SK-N-SH treated with all-trans-retinoic acid at 6 μM for 48 hours (cell line): ENCODE measurements around the gene SPG11.

Experiments used
- ATAC-seq: fragments of 200-7000 bp; cut with Tn5 transposase; 3 replicates; pipeline ENCODE4 v1.9.1; 2020; ENCODE audit warnings: mild to moderate bottlenecking, moderate library complexity
- ARNTL ChIP-seq: fragments of 450-650 bp; formaldehyde crosslinking; IDR thresholded peaks from 2 replicates; pipeline ENCODE4 v1.5.0; 2020; ENCODE audit warnings: low read depth, mild to moderate bottlenecking, moderate library complexity, borderline replicate concordance
- BACH2 ChIP-seq: fragments of 250-450 bp; sonication (Bioruptor Pico); IDR thresholded peaks from 2 replicates; pipeline ENCODE4 v1.9.0; 2021; ENCODE audit warnings: mild to moderate bottlenecking, borderline replicate concordance
- CSRNP3 ChIP-seq: fragments of 250-450 bp; sonication (Bioruptor Pico); IDR thresholded peaks from 2 replicates; pipeline ENCODE4 v1.5.1; 2021; ENCODE audit warnings: mild to moderate bottlenecking, moderate library complexity
- GLIS3 ChIP-seq: fragments of 250-450 bp; sonication (Bioruptor Pico); IDR thresholded peaks from 2 replicates; pipeline ENCODE4 v1.5.0; 2020; ENCODE audit warnings: mild to moderate bottlenecking, moderate library complexity
- ISL1 ChIP-seq: fragments of 250-450 bp; sonication (Bioruptor Pico); IDR thresholded peaks from 2 replicates; pipeline ENCODE4 v2.1.2; 2022; ENCODE audit warnings: mild to moderate bottlenecking, moderate library complexity
- OSR1 ChIP-seq: fragments of 250-450 bp; sonication (Bioruptor Pico); IDR thresholded peaks from 2 replicates; pipeline ENCODE4 v1.8.0; 2022; ENCODE audit warnings: moderate library complexity, mild to moderate bottlenecking, inconsistent platforms
- PATZ1 ChIP-seq: fragments of 250-450 bp; sonication (Bioruptor Pico); IDR thresholded peaks from 2 replicates; pipeline ENCODE4 v1.8.0; 2020; ENCODE audit warnings: mild to moderate bottlenecking, moderate library complexity, borderline replicate concordance
- PPARA ChIP-seq: fragments of 250-450 bp; sonication (Bioruptor Pico); IDR thresholded peaks from 2 replicates; pipeline ENCODE4 v1.5.0; 2020; ENCODE audit warnings: mild to moderate bottlenecking, borderline replicate concordance
- RARB ChIP-seq: fragments of 250-450 bp; sonication (Bioruptor Pico); IDR thresholded peaks from 2 replicates; pipeline ENCODE4 v1.8.0; 2021; ENCODE audit warnings: mild to moderate bottlenecking, moderate library complexity
- SNAI2 ChIP-seq: fragments of 250-450 bp; sonication (Bioruptor Pico); IDR thresholded peaks from 2 replicates; pipeline ENCODE4 v1.5.0; 2020; ENCODE audit warnings: mild to moderate bottlenecking, moderate library complexity
- TCF4 ChIP-seq: fragments of 250-450 bp; sonication (Bioruptor Pico); IDR thresholded peaks from 2 replicates; pipeline ENCODE4 v1.8.0; 2021; ENCODE audit warnings: mild to moderate bottlenecking, moderate library complexity, borderline replicate concordance
- TOX ChIP-seq: fragments of 250-450 bp; sonication (Bioruptor Pico); IDR thresholded peaks from 2 replicates; pipeline ENCODE4 v1.8.0; 2021; ENCODE audit warnings: mild to moderate bottlenecking, moderate library complexity, borderline replicate concordance
- TSHZ2 ChIP-seq: fragments of 250-450 bp; sonication (Bioruptor Pico); IDR thresholded peaks from 2 replicates; pipeline ENCODE4 v1.5.0; 2020; ENCODE audit warnings: mild to moderate bottlenecking, moderate library complexity
- ZC3H10 ChIP-seq: fragments of 250-450 bp; sonication (Bioruptor Pico); IDR thresholded peaks from 2 replicates; pipeline ENCODE4 v1.5.1; 2021; ENCODE audit warnings: mild to moderate bottlenecking, moderate library complexity
- ZFP3 ChIP-seq: fragments of 250-450 bp; sonication (Bioruptor Pico); IDR thresholded peaks from 2 replicates; pipeline ENCODE4 v1.5.0; 2020; ENCODE audit warnings: mild to moderate bottlenecking, moderate library complexity
- ZNF565 ChIP-seq: fragments of 450-650 bp; formaldehyde crosslinking; conservative IDR thresholded peaks from 2 replicates; pipeline ENCODE4 v1.5.0; 2020; ENCODE audit warnings: low read depth, mild to moderate bottlenecking, moderate library complexity
- ZNF70 ChIP-seq: fragments of 450-650 bp; formaldehyde crosslinking; IDR thresholded peaks from 2 replicates; pipeline ENCODE4 v1.5.0; 2020; ENCODE audit warnings: mild to moderate bottlenecking, moderate library complexity
- ZNF8 ChIP-seq: fragments of 450-650 bp; formaldehyde crosslinking; IDR thresholded peaks from 2 replicates; pipeline ENCODE4 v1.5.0; 2020; ENCODE audit warnings: mild to moderate bottlenecking, moderate library complexity
- TF ChIP-seq, protein P1 (sequence below): fragments of 250-450 bp; sonication (Bioruptor Pico); IDR thresholded peaks from 2 replicates; pipeline ENCODE4 v1.8.0; 2021; ENCODE audit warnings: low read depth, mild to moderate bottlenecking, moderate library complexity, borderline replicate concordance
- TF ChIP-seq, protein P2 (sequence below): fragments of 250-450 bp; sonication (Bioruptor Pico); IDR thresholded peaks from 2 replicates; pipeline ENCODE4 v1.5.1; 2020; ENCODE audit warnings: low read depth, mild to moderate bottlenecking, moderate library complexity

The SPG11 gene

DNA sequence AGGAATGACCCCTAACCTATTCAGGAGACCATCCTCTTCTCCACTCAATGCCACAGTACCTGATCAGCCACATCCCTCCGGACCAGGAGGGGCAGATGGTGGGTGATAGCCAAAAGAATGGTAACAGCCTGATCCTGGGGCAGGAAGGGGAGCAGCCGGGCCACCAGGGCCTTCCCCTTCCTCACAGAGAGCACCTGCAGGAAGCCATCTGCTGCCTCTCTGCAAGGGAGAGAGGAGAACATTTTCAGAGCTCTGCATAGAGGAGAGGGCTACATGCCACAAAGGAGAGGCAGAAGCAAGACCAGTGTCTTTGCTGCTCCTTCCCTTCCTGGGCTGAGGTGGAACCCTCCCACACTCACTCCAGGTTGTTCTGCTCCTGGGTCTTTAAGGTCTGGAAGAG, 5.5 kb upstream of the SPG11 start:
- TF ChIP-seq ZNF70 (CRISPR knock-in tag): no peak
- TF ChIP-seq RARB: no peak
- TF ChIP-seq GLIS3 (CRISPR knock-in tag): no peak
- no peak for TF ChIP-seq PATZ1 (CRISPR knock-in tag)
- TF ChIP-seq SNAI2 (CRISPR knock-in tag): no peak
- no peak for TF ChIP-seq PPARA (CRISPR knock-in tag)
- ATAC-seq: no peak

DNA sequence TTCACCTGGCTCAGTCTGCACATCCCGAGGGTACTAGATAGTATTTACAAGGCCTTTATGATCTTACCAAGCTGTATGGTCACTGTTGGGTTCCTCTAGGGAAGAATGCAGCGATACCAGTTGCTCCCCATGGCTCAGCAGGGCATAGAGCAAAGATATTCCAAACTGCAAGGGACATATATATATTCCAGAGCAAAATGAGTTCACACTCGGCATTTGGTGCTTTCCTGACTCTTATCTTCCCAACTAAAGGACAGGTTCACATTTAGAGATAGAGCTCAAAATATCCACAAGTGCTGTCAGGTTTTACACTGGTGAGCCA, 3.5 kb upstream of the SPG11 start:
- no peak for ATAC-seq

DNA sequence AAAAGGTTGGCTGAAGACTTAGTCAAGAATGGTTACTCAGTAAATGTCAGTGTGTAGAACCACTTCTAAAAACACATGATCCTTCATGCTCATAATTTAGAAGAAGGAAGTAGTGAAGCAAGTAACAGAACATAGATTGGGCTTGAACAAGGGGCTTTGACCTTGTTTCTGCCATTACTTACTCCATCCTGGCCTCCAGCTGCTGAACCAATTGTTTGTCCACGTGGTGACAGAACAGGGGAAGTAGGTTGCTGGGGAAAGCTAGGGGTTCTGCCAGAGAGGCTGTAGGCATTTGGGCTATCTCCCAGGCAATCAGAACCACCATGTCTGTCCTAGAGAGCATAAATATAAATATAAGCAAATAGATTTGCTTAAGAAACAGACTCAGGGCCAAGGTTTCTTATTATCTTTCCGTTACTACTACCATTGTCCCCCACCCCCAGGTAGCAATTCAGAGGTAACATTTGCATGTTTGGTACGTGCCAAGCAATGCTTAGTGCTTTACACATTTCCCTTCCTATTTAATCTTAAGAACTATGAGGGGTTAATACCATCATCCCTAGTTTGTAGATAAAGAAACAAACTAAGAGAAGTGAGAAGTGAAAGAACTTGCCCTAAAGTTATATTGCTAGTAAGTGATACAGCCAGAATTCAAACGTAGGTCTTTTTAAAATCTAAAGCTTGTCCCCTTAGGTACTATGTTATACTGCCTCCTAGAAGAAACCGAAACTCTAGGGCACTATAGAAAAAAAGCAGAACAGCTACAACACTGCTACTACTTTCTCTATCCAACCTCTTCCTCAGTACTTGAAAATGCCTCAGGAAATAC, 3.0 kb upstream of the SPG11 start:
- no peak for TF ChIP-seq TSHZ2 (CRISPR knock-in tag)
- no peak for TF ChIP-seq TCF4 (CRISPR knock-in tag)
- TF ChIP-seq, protein P1, sequence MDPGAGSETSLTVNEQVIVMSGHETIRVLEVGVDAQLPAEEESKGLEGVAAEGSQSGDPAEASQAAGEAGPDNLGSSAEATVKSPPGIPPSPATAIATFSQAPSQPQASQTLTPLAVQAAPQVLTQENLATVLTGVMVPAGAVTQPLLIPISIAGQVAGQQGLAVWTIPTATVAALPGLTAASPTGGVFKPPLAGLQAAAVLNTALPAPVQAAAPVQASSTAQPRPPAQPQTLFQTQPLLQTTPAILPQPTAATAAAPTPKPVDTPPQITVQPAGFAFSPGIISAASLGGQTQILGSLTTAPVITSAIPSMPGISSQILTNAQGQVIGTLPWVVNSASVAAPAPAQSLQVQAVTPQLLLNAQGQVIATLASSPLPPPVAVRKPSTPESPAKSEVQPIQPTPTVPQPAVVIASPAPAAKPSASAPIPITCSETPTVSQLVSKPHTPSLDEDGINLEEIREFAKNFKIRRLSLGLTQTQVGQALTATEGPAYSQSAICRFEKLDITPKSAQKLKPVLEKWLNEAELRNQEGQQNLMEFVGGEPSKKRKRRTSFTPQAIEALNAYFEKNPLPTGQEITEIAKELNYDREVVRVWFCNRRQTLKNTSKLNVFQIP (CRISPR knock-in tag): no peak
- TF ChIP-seq RARB: no peak
- ATAC-seq: no peak

More for the DNA sequence above, 3.5 kb upstream of the SPG11 start:
- TF ChIP-seq ARNTL (CRISPR knock-in tag) (no peak), ZNF70 (CRISPR knock-in tag) (no peak), ZNF8 (CRISPR knock-in tag) (no peak), TOX (CRISPR knock-in tag) (no peak), OSR1 (no peak), BACH2 (no peak), GLIS3 (CRISPR knock-in tag) (no peak), ISL1 (CRISPR knock-in tag) (no peak), ZC3H10 (CRISPR knock-in tag) (no peak), PATZ1 (CRISPR knock-in tag) (no peak), ZNF565 (no peak), PPARA (CRISPR knock-in tag) (no peak), ZFP3 (no peak), SNAI2 (CRISPR knock-in tag) (no peak), CSRNP3 (CRISPR knock-in tag) (no peak), RARB (no peak), TCF4 (CRISPR knock-in tag) (no peak)
- TF ChIP-seq, protein P2, sequence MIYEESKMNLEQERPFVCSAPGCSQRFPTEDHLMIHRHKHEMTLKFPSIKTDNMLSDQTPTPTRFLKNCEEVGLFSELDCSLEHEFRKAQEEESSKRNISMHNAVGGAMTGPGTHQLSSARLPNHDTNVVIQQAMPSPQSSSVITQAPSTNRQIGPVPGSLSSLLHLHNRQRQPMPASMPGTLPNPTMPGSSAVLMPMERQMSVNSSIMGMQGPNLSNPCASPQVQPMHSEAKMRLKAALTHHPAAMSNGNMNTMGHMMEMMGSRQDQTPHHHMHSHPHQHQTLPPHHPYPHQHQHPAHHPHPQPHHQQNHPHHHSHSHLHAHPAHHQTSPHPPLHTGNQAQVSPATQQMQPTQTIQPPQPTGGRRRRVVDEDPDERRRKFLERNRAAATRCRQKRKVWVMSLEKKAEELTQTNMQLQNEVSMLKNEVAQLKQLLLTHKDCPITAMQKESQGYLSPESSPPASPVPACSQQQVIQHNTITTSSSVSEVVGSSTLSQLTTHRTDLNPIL: no peak
- TF ChIP-seq, protein P1 (CRISPR knock-in tag): no peak
